Motor neuron (in vitro differentiated cells): ENCODE results near the gene NTNG1. TPM values are rescaled to one million over a fixed set of nuclear protein-coding genes. Genes with fewer than 3 reads are reported as not detected.

Experiments
- ATAC-seq, 8 experiments: fragments of 200-7000 bp; cut with Tn5 transposase; replicated peaks in 6 of 8; 2 replicates each; pipeline ENCODE4 v1.8.0; 2021; ENCODE audit warnings: mild to moderate bottlenecking in 8 of 8, moderate library complexity in 8 of 8
- H3K27ac ChIP-seq, 2 donors: fragments of 250-450 bp; sonication (Bioruptor Pico); 2 replicates each; pipeline ENCODE4 v1.9.0; 2021; ENCODE audit warnings: antibody characterized with exemption in 2 of 2, mild to moderate bottlenecking in 2 of 2, moderate library complexity in 1 of 2
- H3K4me1 ChIP-seq, 2 donors: fragments of 250-450 bp; sonication (Bioruptor Pico); replicated peaks in 1 of 2; 2 replicates each; pipeline ENCODE4 v1.6.1; 2021; ENCODE audit warnings: antibody characterized with exemption in 2 of 2, mild to moderate bottlenecking in 2 of 2, moderate library complexity in 1 of 2
- H3K4me3 ChIP-seq, 5 donors: fragments of 250-450 bp; sonication (Bioruptor Pico); 2 replicates each; pipeline ENCODE4 v1.9.0; 2021; ENCODE audit warnings: antibody characterized with exemption in 5 of 5, mild to moderate bottlenecking in 5 of 5, moderate library complexity in 4 of 5
- WGBS, 10 experiments: fragments of 450-650 bp; shearing (Covaris generic); methylation state at CpG; one replicate each; pipeline ENCODE4 v1.0.0; 2022; 5-methylcytosine and 5-hydroxymethylcytosine counted together
- in situ Hi-C, 9 experiments: fragments of 400-800 bp; cut with MboI; loops; one replicate each; pipeline ENCODE4 v1.15.0; 2021; ENCODE audit warnings: low sequenced_read_pairs in 9 of 9, low pct_unique_long_range_greater_than_20kb in 2 of 9; ENCODE audit not compliant: unreplicated experiment in 9 of 9
- total RNA-seq, 8 experiments: library from RNA; unstranded; fragments of 300-600 nt; gene quantifications; 2 replicates each; pipeline versions ENCODE4 v1.2.3 to v1.2.4, GENCODE V29; 2022

The NTNG1 gene
- total RNA-seq, 8 experiments from 2014 or later = 3.7 to 54.8 (median 18.5) TPM

DNA sequence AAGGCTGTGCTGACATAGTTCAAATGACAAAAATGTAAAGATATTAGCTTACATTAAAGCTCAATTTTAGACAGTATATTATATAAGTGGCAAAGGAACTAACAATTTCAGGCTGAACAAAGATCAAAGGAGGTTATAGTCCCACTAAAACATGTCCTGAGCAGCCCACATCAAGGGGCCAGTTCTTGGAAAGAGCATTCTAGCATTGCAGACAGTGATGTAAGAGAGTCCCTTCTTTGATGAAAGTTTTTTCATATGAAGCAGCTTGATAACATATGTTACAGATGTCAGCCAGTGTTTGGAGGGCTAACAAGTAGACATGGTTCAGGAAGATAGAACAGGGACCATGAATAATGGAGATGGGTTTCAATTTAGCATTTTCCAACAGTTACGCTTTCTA is 301.7 kb downstream of the NTNG1 start:
- in situ Hi-C loops = no loop called here
- H3K4me3 ChIP-seq = no peak overlapping the region
- 82 to 100% (median 100%) methylated on average over 1 of the region's 1 CpG; no CpG with 5 or more reads in 5 of the 10 experiments for WGBS, 10 experiments
- peaks cover 21 to 28% of the 10 kb centered on the region in 2 donors for H3K4me1 ChIP-seq
- H3K27ac ChIP-seq = no peak overlapping the region
- no peak for ATAC-seq

DNA sequence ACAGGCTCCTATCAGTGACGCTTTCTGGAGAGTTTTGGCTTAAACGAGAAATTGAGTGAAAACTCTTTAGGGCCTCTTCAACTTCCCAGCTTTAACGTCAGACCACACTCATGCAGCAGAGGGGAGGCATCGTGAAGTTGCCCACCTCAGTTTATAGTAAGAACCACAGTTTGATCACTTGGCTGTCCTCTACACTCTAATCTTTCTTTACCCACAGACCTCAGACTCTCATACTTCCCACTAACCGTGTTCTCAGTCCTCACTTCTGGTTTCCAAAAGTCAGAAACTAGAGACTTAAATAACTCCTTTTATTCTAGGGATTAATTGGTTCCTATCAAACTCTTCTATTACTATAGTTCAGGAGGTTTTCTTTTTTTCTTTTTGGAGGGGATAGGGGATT is 302.2 kb downstream of the NTNG1 start:
- no peak for ATAC-seq
- no peak overlapping the region for H3K27ac ChIP-seq
- in situ Hi-C loops = no loop called here
- H3K4me3 ChIP-seq = no peak overlapping the region
- WGBS, 10 experiments = 33 to 100% (median 79%) methylated on average over 1 to 5 of the region's 5 CpGs; no CpG with 5 or more reads in 2 of the 10 experiments
- peaks cover 21 to 32% of the 10 kb centered on the region in 2 donors for H3K4me1 ChIP-seq

DNA sequence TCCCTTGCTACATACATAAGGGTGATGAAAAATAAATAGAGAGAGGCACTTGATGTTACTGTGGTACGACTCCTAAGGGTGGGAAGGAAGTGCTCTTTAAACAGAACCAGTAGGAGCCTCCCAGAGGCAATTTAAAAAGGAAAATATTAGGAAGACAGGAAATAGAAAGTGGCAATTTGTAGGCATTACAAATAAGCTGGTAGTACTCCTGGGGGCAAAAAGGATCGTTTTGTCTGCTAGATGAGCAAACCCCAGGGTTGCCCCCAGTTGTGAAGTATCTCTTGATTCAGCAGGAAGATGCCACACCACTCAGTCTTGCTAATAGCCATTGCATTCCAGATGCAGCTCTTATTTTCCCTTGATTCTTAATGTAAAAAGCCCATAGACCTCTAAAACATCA is 303.0 kb downstream of the NTNG1 start:
- in situ Hi-C loops = no loop called here
- ATAC-seq = no peak
- H3K4me1 ChIP-seq = peaks cover 21 to 32% of the 10 kb centered on the region in 2 donors
- H3K27ac ChIP-seq = no peak overlapping the region
- WGBS, 10 experiments = 20 to 100% (median 61%) methylated on average over 1 to 2 of the region's 2 CpGs; no CpG with 5 or more reads in 3 of the 10 experiments
- no peak overlapping the region for H3K4me3 ChIP-seq

DNA sequence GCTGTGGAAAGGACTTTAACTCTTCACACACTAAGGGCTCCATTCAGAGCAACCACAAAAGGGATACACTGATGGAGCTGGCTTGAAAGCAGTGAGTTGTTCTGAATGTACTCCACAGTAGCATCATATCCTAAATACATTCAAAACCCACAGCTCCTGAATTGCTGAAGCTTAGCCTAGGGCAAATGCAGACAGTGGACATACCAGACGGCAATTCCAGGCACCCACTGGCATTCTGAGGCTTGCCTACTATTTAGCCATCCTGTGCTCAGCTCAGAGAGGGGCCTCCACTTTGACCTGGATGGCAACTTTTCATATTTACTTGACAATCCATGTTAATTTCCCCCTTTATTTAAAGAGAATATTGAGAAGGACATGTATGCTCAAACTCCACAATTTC is 303.5 kb downstream of the NTNG1 start:
- in situ Hi-C loops = no loop called here
- WGBS, 10 experiments = 40 to 100% (median 90%) methylated on average over 1 of the region's 1 CpG; no CpG with 5 or more reads in 6 of the 10 experiments
- no peak for ATAC-seq
- no peak overlapping the region for H3K27ac ChIP-seq
- H3K4me1 ChIP-seq = peaks cover 18 to 36% of the 10 kb centered on the region in 2 donors
- no peak overlapping the region for H3K4me3 ChIP-seq

DNA sequence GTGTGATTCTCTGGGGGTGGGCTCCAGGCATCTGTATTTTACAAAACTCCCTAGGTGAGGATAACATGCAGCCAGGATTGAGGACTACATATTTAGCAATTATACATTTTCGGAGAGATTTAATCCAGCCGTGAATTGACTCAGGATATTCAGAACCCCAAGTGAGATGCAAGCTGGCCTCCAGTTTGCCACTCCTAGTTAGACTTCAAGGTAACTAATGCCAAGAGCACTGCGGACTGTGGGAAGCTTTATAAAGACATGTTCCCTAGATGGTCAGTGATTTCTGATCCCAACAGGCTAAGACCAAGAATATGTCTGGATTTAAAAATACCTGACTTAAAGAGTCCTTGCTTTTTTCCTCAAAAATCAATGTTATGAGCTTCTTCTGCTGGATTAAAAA is 308.5 kb downstream of the NTNG1 start:
- WGBS, 10 experiments = 83 to 97% (median 89%) methylated on average over 1 to 3 of the region's 3 CpGs; no CpG with 5 or more reads in 1 of the 10 experiments
- H3K4me1 ChIP-seq = peaks cover 10 to 38% of the 10 kb centered on the region in 2 donors
- no peak for ATAC-seq
- in situ Hi-C loops = no loop called here
- H3K4me3 ChIP-seq = no peak overlapping the region
- no peak overlapping the region for H3K27ac ChIP-seq

DNA sequence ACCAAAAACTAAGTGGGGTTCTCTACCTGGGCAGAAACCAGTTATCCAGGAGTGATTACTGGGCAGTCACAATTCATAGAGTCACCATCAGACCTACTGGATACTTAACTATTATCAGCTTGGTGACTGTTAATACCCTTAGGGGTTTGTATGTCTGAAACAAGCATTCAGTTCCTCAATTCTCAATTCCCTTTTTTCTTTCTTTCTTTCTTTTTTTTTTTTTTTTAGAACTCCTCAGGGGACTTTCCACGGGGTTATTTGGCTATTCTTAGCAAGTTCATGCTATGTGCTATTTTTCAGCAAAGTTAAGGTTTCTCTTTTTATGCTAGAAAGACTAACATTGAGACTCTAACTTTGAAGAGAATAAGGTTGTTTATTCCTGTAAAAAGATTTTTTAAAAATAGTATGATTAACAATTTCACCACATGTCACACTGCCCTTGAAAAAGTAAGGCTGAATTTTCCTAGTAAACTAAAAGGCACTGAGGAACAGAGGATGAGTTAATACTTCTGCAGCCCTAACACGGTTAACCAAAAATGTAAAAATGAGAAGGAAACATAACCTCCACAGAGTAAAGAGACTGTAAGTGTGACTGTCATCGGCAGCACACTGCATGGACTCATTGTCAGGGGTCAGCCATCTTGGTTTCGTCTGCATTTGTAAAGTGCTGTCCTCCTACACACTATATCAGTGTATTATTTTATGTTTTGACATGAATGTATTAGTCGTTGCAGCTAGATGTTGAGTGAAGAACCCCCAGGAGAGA is 310.2 kb downstream of the NTNG1 start:
- in situ Hi-C loops = no loop called here
- ATAC-seq = no peak

DNA sequence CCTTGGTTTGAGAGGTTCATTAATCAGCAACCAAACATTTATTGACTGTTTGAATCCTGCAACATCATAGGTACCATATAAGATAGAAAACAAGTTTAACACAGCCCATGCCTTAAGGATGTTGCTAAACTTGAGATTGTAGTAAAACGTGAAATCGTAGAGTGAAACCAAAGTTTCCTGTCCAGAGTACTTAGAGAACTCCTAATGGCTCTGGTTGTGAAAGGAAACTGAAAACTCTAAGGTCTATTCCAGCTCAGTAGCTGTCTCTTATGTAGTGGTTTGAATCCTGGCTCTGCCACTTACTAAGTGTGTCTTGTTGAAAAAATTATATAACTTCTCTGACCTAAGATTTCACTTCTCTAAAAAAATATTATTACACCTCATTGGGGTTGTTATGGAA is 310.9 kb downstream of the NTNG1 start:
- no peak overlapping the region for H3K4me3 ChIP-seq
- WGBS, 10 experiments = 40 to 100% (median 77%) methylated on average over 2 of the region's 2 CpGs; no CpG with 5 or more reads in 2 of the 10 experiments
- H3K27ac ChIP-seq = no peak overlapping the region
- ATAC-seq = no peak
- in situ Hi-C loops = no loop called here
- peaks cover 0 to 24% of the 10 kb centered on the region in 2 donors for H3K4me1 ChIP-seq

More for the DNA sequence above, 310.2 kb downstream of the NTNG1 start:
- 47 to 93% (median 81%) methylated on average over 3 to 5 of the region's 5 CpGs for WGBS, 10 experiments
- Histone ChIP-seq H3K27ac (no peak overlapping the region), H3K4me1 (peaks cover 3 to 26% of the 10 kb centered on the region in 2 donors), H3K4me3 (no peak overlapping the region)

DNA sequence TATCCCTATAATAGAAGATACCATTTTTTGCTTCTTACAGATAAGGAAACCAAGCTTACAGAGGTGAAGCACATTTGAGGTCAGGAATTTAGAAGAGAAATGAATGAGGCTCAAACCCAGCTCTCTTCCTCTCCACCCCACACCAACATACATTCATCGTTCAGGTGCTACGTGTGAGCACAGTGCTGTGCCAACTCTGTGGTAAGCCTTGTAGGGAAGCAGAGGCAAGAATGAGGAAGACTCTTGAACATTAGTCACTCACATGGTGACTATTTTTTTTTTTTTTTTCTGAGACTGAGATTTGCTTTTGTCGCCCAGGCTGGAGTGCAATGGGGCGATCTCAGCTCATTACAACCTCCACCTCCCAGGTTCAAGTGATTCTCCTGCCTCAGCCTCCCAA is 314.0 kb downstream of the NTNG1 start:
- peaks cover 0 to 16% of the 10 kb centered on the region in 2 donors for H3K4me1 ChIP-seq
- ATAC-seq = no peak
- WGBS, 10 experiments = 63 to 100% (median 88%) methylated on average over 2 to 3 of the region's 4 CpGs; no CpG with 5 or more reads in 6 of the 10 experiments
- no peak overlapping the region for H3K27ac ChIP-seq
- in situ Hi-C loops = no loop called here
- no peak overlapping the region for H3K4me3 ChIP-seq

DNA sequence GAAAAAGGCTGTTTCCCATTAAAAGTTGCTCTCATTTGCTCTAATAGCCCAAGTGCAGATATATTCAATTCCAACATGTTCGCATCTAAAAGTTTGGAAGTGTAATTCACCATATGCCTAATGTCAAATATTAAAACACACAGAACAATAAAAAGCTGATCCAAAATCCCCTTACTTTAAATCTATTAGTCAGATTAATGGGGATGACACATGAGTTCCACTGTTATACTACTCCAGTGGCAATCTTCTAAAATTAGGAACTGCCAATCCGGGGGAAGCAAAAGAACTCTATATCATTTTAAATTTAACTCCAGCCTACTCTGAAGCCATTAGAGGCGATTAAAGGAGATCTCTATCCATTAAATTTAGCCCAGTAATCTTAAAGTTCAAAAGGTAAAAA is 317.1 kb downstream of the NTNG1 start:
- Histone ChIP-seq H3K4me1 (peaks cover 0 to 14% of the 10 kb centered on the region in 2 donors), H3K27ac (no peak overlapping the region), H3K4me3 (no peak overlapping the region)
- 42 to 100% (median 82%) methylated on average over 1 to 3 of the region's 3 CpGs for WGBS, 10 experiments
- no peak for ATAC-seq
- in situ Hi-C loops = no loop called here

DNA sequence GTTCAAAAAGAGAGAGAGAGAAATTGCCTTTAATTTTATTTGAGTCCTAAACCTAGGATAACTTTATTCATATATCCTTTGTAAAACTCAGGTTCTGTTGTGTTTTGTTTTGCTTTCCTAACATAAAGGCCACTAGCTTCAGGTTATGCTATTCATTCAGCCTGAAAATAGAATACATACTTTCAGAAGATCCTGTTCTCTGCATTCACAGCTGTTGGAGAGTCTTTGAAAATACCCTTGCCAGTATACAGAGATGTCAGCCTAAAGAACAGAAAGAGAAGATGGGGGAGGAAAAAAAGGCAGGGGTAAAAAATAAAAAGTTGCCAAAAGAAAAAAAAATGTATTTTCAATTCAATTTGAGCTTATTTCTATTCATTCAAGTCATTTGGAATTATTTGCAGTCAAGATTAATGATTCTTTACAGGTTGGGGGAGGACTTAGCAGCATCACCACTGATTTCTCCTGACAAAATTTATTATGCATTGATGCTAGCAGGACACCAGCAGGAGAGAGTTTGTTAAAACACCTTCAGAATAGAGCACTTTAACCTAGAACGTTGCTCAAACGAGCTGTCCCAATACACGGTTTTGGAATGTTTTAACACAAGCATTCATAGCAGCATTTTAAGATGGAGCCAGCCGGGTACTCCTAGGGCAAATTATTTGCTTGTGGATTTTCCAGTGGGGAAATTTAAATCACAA is 318.5 kb downstream of the NTNG1 start:
- in situ Hi-C loops = no loop called here
- 55 to 83% (median 73%) methylated on average over 2 to 4 of the region's 4 CpGs; no CpG with 5 or more reads in 1 of the 10 experiments for WGBS, 10 experiments
- H3K27ac ChIP-seq = no peak overlapping the region
- H3K4me3 ChIP-seq = no peak overlapping the region
- H3K4me1 ChIP-seq = peaks cover 4 to 22% of the 10 kb centered on the region in 2 donors
- no peak for ATAC-seq

DNA sequence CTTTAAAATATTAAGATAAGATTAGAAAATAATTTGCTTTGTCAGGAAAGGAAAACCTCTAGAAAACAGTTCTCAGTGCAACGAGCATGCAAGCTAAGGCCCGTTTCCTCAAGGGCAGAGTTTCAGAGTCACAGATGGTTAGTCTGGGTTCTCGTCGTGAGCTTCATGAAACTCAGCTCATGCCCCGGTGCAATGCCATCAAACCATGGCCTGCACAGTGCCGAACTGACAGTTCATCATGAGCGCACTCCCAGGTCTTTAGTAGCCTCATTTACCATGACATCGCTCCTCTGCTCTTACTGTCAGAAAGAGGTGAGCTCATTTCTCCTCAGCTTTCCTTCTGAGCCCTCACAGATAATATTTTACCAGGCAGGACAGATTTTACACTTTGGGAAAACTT is 319.2 kb downstream of the NTNG1 start:
- Histone ChIP-seq H3K27ac (no peak overlapping the region), H3K4me1 (peaks cover 4 to 28% of the 10 kb centered on the region in 2 donors), H3K4me3 (no peak overlapping the region)
- in situ Hi-C loops = no loop called here
- peak in 5 of 8 experiments; percentile 45 to 64 (median 57) for ATAC-seq
- 76 to 100% (median 87%) methylated on average over 1 to 8 of the region's 8 CpGs; no CpG with 5 or more reads in 3 of the 10 experiments for WGBS, 10 experiments

DNA sequence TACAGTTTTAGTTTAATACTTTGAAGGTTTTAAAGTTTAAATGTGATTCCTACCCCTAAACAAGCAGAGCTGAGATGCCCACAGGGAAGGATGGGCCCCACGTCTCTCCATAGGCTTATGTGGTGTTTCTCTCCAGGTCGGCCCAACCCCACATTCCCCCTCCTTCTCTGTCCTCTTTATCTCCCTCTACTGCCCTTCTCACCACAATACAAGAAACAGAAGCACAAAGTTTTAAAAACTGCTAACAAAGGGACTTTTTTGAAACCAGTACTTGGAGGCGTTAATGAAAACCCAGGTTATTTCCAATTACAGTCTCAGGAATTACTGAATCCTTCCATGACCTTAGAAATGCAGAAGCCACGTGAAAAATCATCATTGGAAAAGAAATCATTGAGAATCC is 324.0 kb downstream of the NTNG1 start:
- ATAC-seq = no peak
- in situ Hi-C loops = no loop called here
- 0 to 76% (median 58%) methylated on average over 1 to 4 of the region's 4 CpGs; no CpG with 5 or more reads in 1 of the 10 experiments for WGBS, 10 experiments
- Histone ChIP-seq H3K4me3 (no peak overlapping the region), H3K27ac (no peak overlapping the region), H3K4me1 (peaks cover 9 to 27% of the 10 kb centered on the region in 2 donors)

DNA sequence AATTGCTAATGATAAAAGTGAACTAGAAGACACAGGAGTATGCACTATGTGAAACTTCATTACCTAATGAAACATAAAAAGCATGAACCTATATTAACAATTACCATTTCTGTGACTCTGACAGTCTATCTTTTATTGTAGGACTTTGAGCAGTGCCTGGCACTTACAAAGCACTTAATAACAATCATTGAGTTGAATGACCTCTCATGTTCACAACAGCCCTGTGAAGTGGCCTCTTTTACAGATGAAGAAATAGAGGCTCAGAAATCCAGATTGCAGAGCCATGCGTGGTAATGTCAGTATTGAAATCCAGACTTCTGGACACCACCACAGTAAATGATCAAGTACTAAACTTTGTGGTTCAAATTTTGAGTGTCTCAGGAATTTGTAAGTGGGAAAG is 326.4 kb downstream of the NTNG1 start:
- in situ Hi-C loops = no loop called here
- no peak for ATAC-seq

More for the DNA sequence above, 326.4 kb downstream of the NTNG1 start:
- Histone ChIP-seq H3K4me1 (peaks cover 15 to 42% of the 10 kb centered on the region in 2 donors), H3K27ac (no peak overlapping the region), H3K4me3 (no peak overlapping the region)
- WGBS, 10 experiments = 22 to 100% (median 89%) methylated on average over 1 of the region's 1 CpG; no CpG with 5 or more reads in 5 of the 10 experiments
